Muscle layer of colon (tissue), 2 donors: Measurements from ENCODE around the gene ARV1.
"Not testable (repeated sequence)": the region's sequence is repeated elsewhere in the genome, so short reads cannot be mapped to it uniquely, and the experiment has no call there.

Source experiments
- H3K27ac ChIP-seq: one replicate; pipeline ENCODE4 v1.7.0; 2013; ENCODE audit warnings: low read depth, mild to moderate bottlenecking, low read length, moderate library complexity
- H3K27me3 ChIP-seq, 2 donors: one replicate each; pipeline ENCODE4 v1.7.0; 2013; ENCODE audit warnings: low read length in 2 of 2, mild to moderate bottlenecking in 2 of 2; ENCODE audit not compliant: insufficient read depth in 2 of 2, control insufficient read depth in 1 of 2
- H3K36me3 ChIP-seq: one replicate; pipeline ENCODE4 v1.7.0; 2013; ENCODE audit warnings: mild to moderate bottlenecking, low read length; ENCODE audit not compliant: insufficient read depth
- H3K4me1 ChIP-seq: one replicate; pipeline ENCODE4 v1.7.0; 2013; ENCODE audit warnings: mild to moderate bottlenecking, low read length; ENCODE audit not compliant: insufficient read depth
- H3K4me3 ChIP-seq, 2 donors: one replicate each; pipeline ENCODE4 v1.7.0; 2013; ENCODE audit warnings: low read length in 2 of 2, low read depth in 1 of 2, mild to moderate bottlenecking in 1 of 2, moderate library complexity in 1 of 2
- H3K9ac ChIP-seq: one replicate; pipeline ENCODE4 v1.7.0; 2013; ENCODE audit warnings: low read length
- H3K9me3 ChIP-seq: one replicate; pipeline ENCODE4 v1.7.0; 2013; ENCODE audit warnings: mild to moderate bottlenecking, low read length
- donor health status: abdominal sarcoma.
- donor health status: Adenocarcinoma of cecum.

Gene ARV1

GRCh38 chr1:231037585-231038517, 59.0 kb downstream of the ARV1 start:
- Histone ChIP-seq H3K27me3 (peaks cover 20 to 32% of the 10 kb centered on the region in 2 donors), H3K4me3 (no peak overlapping the region), H3K4me1 (peaks cover 22% of the 10 kb centered on the region), H3K9ac (no peak overlapping the region), H3K36me3 (no peaks in the 10 kb centered on the region), H3K27ac (no peak overlapping the region), H3K9me3 (no peaks in the 10 kb centered on the region)

GRCh38 chr1:231039161-231040018, 60.5 kb downstream of the ARV1 start:
- peak overlapping the region; percentile 45 to 47 for H3K4me3 ChIP-seq
- H3K27ac ChIP-seq, result no peak overlapping the region
- H3K9ac ChIP-seq, result no peak overlapping the region

GRCh38 chr1:231040019-231040799, 61.3 kb downstream of the ARV1 start, which contains the start of gene FAM89A:
Gene FAM89A, minus strand, starts transcription at chr1:231040254. Its CDS starts 43 bp downstream, at chr1:231040211.
- H3K27me3 ChIP-seq, result peaks cover 20 to 37% of the 10 kb centered on the region in 2 donors
- no peaks in the 10 kb centered on the region for H3K9me3 ChIP-seq
- H3K4me3 ChIP-seq, result peak within 1 kb of the TSS; percentile 45 to 47
- H3K4me1 ChIP-seq, result peaks cover 22% of the 10 kb centered on the region
- H3K27ac ChIP-seq, result no peak within 1 kb of the TSS
- H3K9ac ChIP-seq, result no peak within 1 kb of the TSS
- H3K36me3 ChIP-seq, result no peaks in the 10 kb centered on the region

More at GRCh38 chr1:231039161-231040018, 60.5 kb downstream of the ARV1 start:
- H3K36me3 ChIP-seq, result no peaks in the 10 kb centered on the region
- peaks cover 22% of the 10 kb centered on the region for H3K4me1 ChIP-seq
- H3K27me3 ChIP-seq, result peaks cover 20 to 32% of the 10 kb centered on the region in 2 donors
- no peaks in the 10 kb centered on the region for H3K9me3 ChIP-seq

- no peak overlapping the region for H3K27ac ChIP-seq
- peak overlapping the region in 1 of 2 donors; percentile 38 for H3K4me3 ChIP-seq
- no peaks in the 10 kb centered on the region for H3K9me3 ChIP-seq
- H3K4me1 ChIP-seq, result peaks cover 22% of the 10 kb centered on the region
- H3K36me3 ChIP-seq, result no peaks in the 10 kb centered on the region
- no peak overlapping the region for H3K9ac ChIP-seq
- peaks cover 20 to 37% of the 10 kb centered on the region in 2 donors for H3K27me3 ChIP-seq
Observed at GRCh38 chr1:231040800-231041718, 62.2 kb downstream of the ARV1 start.

GRCh38 chr1:231041719-231042261, 62.9 kb downstream of the ARV1 start:
- Histone ChIP-seq H3K27ac (no peak overlapping the region), H3K36me3 (no peaks in the 10 kb centered on the region), H3K9ac (no peak overlapping the region), H3K4me1 (peaks cover 22% of the 10 kb centered on the region), H3K9me3 (no peaks in the 10 kb centered on the region), H3K4me3 (no peak overlapping the region), H3K27me3 (peaks cover 20 to 37% of the 10 kb centered on the region in 2 donors)

GRCh38 chr1:231044588-231044987, 65.7 kb downstream of the ARV1 start:
- Histone ChIP-seq H3K27me3 (peaks cover 0 to 17% of the 10 kb centered on the region in 2 donors), H3K4me3 (no peak overlapping the region), H3K36me3 (no peaks in the 10 kb centered on the region), H3K4me1 (peaks cover 12% of the 10 kb centered on the region), H3K9ac (no peak overlapping the region), H3K9me3 (no peaks in the 10 kb centered on the region), H3K27ac (no peak overlapping the region)

GRCh38 chr1:231045286-231045685, 66.4 kb downstream of the ARV1 start:
- Histone ChIP-seq H3K9me3 (no peaks in the 10 kb centered on the region), H3K9ac (no peak overlapping the region), H3K4me1 (peaks cover 12% of the 10 kb centered on the region), H3K27ac (no peak overlapping the region), H3K36me3 (no peaks in the 10 kb centered on the region), H3K27me3 (peaks cover 0 to 14% of the 10 kb centered on the region in 2 donors), H3K4me3 (no peak overlapping the region)

- H3K27ac ChIP-seq, H3K4me1 ChIP-seq, H3K36me3 ChIP-seq, H3K4me3 ChIP-seq, H3K9me3 ChIP-seq, H3K9ac ChIP-seq, H3K27me3 ChIP-seq: not testable (repeated sequence)
Observed at GRCh38 chr1:231045921-231046729, 67.2 kb downstream of the ARV1 start.

GRCh38 chr1:231046730-231047395, 68.0 kb downstream of the ARV1 start:
- no peaks in the 10 kb centered on the region for H3K4me1 ChIP-seq
- peaks cover 0 to 6% of the 10 kb centered on the region in 2 donors for H3K27me3 ChIP-seq
- H3K27ac ChIP-seq, result no peak overlapping the region
- no peak overlapping the region for H3K9ac ChIP-seq
- H3K9me3 ChIP-seq, result no peaks in the 10 kb centered on the region
- H3K4me3 ChIP-seq, result no peak overlapping the region
- H3K36me3 ChIP-seq, result no peaks in the 10 kb centered on the region
